Measurements from ENCODE around the gene MMP28.

DNA sequence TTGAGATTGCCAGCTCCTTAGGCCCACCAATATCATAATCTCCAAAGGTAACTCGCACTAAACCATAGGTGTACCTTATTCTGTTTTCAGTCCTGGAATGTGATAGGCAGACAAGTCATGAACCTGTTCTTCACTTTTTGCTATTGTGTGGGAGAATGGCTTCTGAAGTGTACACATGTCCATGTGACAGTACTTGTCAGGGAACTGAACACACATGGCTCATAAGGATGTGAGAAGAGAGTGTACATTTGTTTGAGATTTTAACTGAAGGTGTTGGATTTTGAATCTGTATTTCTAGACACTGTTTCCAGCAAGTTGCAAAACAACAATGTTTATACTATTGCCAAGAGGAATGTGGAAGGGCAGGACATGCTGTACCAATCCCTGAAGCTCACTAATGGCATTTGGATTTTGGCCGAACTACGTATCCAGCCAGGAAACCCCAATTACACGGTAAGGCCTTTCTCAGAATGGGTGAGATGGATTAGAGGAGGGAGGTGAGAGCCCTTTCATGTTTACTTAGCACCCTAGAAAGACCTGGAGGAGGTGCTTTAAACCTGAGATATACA, 78.5 kb downstream of the MMP28 start:
- TF ChIP-seq, protein P1, sequence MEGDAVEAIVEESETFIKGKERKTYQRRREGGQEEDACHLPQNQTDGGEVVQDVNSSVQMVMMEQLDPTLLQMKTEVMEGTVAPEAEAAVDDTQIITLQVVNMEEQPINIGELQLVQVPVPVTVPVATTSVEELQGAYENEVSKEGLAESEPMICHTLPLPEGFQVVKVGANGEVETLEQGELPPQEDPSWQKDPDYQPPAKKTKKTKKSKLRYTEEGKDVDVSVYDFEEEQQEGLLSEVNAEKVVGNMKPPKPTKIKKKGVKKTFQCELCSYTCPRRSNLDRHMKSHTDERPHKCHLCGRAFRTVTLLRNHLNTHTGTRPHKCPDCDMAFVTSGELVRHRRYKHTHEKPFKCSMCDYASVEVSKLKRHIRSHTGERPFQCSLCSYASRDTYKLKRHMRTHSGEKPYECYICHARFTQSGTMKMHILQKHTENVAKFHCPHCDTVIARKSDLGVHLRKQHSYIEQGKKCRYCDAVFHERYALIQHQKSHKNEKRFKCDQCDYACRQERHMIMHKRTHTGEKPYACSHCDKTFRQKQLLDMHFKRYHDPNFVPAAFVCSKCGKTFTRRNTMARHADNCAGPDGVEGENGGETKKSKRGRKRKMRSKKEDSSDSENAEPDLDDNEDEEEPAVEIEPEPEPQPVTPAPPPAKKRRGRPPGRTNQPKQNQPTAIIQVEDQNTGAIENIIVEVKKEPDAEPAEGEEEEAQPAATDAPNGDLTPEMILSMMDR (IDR thresholded peaks at IDR 0.05) = no peak
- TF ChIP-seq POLR2A (IDR thresholded peaks at IDR 0.05; ENCODE audit: low read length) (no peak), RNF2 (IDR thresholded peaks at IDR 0.05; ENCODE audit: borderline replicate concordance, low read depth) (no peak), HDAC2 (IDR thresholded peaks at IDR 0.05) (no peak), POLR2AphosphoS2 (conservative IDR thresholded peaks at IDR 0.05; ENCODE audit: low read length) (no peak), BHLHE40 (IDR thresholded peaks at IDR 0.05; ENCODE audit: low read depth, low read length) (no peak)
- TF ChIP-seq, protein P2, sequence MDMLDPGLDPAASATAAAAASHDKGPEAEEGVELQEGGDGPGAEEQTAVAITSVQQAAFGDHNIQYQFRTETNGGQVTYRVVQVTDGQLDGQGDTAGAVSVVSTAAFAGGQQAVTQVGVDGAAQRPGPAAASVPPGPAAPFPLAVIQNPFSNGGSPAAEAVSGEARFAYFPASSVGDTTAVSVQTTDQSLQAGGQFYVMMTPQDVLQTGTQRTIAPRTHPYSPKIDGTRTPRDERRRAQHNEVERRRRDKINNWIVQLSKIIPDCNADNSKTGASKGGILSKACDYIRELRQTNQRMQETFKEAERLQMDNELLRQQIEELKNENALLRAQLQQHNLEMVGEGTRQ (IDR thresholded peaks at IDR 0.05) = no peak
- TF ChIP-seq, protein P3, sequence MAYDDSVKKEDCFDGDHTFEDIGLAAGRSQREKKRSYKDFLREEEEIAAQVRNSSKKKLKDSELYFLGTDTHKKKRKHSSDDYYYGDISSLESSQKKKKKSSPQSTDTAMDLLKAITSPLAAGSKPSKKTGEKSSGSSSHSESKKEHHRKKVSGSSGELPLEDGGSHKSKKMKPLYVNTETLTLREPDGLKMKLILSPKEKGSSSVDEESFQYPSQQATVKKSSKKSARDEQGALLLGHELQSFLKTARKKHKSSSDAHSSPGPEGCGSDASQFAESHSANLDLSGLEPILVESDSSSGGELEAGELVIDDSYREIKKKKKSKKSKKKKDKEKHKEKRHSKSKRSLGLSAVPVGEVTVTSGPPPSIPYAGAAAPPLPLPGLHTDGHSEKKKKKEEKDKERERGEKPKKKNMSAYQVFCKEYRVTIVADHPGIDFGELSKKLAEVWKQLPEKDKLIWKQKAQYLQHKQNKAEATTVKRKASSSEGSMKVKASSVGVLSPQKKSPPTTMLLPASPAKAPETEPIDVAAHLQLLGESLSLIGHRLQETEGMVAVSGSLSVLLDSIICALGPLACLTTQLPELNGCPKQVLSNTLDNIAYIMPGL (CRISPR knock-in tag; IDR thresholded peaks at IDR 0.05; ENCODE audit: borderline replicate concordance) = no peak
- TF ChIP-seq, protein P4, sequence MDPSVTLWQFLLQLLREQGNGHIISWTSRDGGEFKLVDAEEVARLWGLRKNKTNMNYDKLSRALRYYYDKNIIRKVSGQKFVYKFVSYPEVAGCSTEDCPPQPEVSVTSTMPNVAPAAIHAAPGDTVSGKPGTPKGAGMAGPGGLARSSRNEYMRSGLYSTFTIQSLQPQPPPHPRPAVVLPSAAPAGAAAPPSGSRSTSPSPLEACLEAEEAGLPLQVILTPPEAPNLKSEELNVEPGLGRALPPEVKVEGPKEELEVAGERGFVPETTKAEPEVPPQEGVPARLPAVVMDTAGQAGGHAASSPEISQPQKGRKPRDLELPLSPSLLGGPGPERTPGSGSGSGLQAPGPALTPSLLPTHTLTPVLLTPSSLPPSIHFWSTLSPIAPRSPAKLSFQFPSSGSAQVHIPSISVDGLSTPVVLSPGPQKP (IDR thresholded peaks at IDR 0.05; ENCODE audit: low read depth, low read length) = no peak
- TF ChIP-seq, protein P5, sequence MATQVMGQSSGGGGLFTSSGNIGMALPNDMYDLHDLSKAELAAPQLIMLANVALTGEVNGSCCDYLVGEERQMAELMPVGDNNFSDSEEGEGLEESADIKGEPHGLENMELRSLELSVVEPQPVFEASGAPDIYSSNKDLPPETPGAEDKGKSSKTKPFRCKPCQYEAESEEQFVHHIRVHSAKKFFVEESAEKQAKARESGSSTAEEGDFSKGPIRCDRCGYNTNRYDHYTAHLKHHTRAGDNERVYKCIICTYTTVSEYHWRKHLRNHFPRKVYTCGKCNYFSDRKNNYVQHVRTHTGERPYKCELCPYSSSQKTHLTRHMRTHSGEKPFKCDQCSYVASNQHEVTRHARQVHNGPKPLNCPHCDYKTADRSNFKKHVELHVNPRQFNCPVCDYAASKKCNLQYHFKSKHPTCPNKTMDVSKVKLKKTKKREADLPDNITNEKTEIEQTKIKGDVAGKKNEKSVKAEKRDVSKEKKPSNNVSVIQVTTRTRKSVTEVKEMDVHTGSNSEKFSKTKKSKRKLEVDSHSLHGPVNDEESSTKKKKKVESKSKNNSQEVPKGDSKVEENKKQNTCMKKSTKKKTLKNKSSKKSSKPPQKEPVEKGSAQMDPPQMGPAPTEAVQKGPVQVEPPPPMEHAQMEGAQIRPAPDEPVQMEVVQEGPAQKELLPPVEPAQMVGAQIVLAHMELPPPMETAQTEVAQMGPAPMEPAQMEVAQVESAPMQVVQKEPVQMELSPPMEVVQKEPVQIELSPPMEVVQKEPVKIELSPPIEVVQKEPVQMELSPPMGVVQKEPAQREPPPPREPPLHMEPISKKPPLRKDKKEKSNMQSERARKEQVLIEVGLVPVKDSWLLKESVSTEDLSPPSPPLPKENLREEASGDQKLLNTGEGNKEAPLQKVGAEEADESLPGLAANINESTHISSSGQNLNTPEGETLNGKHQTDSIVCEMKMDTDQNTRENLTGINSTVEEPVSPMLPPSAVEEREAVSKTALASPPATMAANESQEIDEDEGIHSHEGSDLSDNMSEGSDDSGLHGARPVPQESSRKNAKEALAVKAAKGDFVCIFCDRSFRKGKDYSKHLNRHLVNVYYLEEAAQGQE (IDR thresholded peaks at IDR 0.05) = no peak

Measured in A549 (cell line).